Neural progenitor cell (in vitro differentiated cells): ENCODE measurements around the gene RASGRF2. TPM values are rescaled to one million over a fixed set of nuclear protein-coding genes. Genes with fewer than 3 reads are reported as not detected.

Experiments used
- DNase-seq: peaks from one replicate; pipeline ENCODE4 v3.0.0-alpha.2; 2016; ENCODE audit warnings: low spot score
- H2AFZ ChIP-seq: fragments of 200-600 bp; sonication (generic); replicated peaks from 2 replicates; pipeline ENCODE4 v1.6.1; 2016; ENCODE audit warnings: antibody characterized with exemption
- H3F3A ChIP-seq: fragments of 200-600 bp; sonication (generic); 2 replicates; pipeline ENCODE4 v1.6.1; 2016; ENCODE audit warnings: antibody characterized with exemption, low read depth
- H3K27ac ChIP-seq: fragments of 200-600 bp; sonication (generic); 2 replicates; pipeline ENCODE4 v1.5.1; 2016; ENCODE audit warnings: mild to moderate bottlenecking
- H3K27me3 ChIP-seq: fragments of 200-600 bp; sonication (generic); 2 replicates; pipeline ENCODE4 v1.6.1; 2016; ENCODE audit warnings: mild to moderate bottlenecking, moderate library complexity
- H3K36me3 ChIP-seq: fragments of 200-600 bp; sonication (generic); 2 replicates; pipeline ENCODE4 v1.5.1; 2016
- H3K4me1 ChIP-seq: fragments of 200-600 bp; sonication (generic); 2 replicates; pipeline ENCODE4 v1.6.1; 2016; ENCODE audit warnings: mixed run types
- H3K4me2 ChIP-seq: fragments of 200-600 bp; sonication (generic); 2 replicates; pipeline ENCODE4 v1.6.1; 2016
- H3K4me3 ChIP-seq: fragments of 200-600 bp; sonication (generic); 2 replicates; pipeline ENCODE4 v1.5.1; 2016
- H3K79me2 ChIP-seq: fragments of 200-600 bp; sonication (generic); 2 replicates; pipeline ENCODE4 v1.6.1; 2016; ENCODE audit warnings: low read depth
- H3K9ac ChIP-seq: fragments of 200-600 bp; sonication (generic); 2 replicates; pipeline ENCODE4 v1.6.1; 2016
- H3K9me3 ChIP-seq: fragments of 200-600 bp; sonication (generic); 2 replicates; pipeline ENCODE4 v1.5.1; 2016; ENCODE audit warnings: low read depth
- H4K20me1 ChIP-seq: fragments of 200-600 bp; sonication (generic); 2 replicates; pipeline ENCODE4 v1.6.1; 2016; ENCODE audit warnings: low read depth
- H3K27ac Mint-ChIP-seq: 3 replicates; pipeline ENCODE4 v1.8.0; 2021; ENCODE audit warnings: mixed read lengths
- H3K27me3 Mint-ChIP-seq: 2 replicates; pipeline ENCODE4 v1.8.0; 2022; ENCODE audit warnings: low read depth, mild to moderate bottlenecking, inconsistent platforms, moderate library complexity, mixed read lengths; ENCODE audit not compliant: insufficient read depth
- H3K36me3 Mint-ChIP-seq: 3 replicates; pipeline ENCODE4 v1.8.0; 2021; ENCODE audit warnings: mixed read lengths
- H3K4me1 Mint-ChIP-seq: 3 replicates; pipeline ENCODE4 v1.8.0; 2021; ENCODE audit warnings: mixed read lengths
- H3K4me3 Mint-ChIP-seq: 3 replicates; pipeline ENCODE4 v1.8.0; 2021; ENCODE audit warnings: mild to moderate bottlenecking, moderate library complexity, mixed read lengths
- H3K9me3 Mint-ChIP-seq: 3 replicates; pipeline ENCODE4 v1.8.0; 2020; ENCODE audit warnings: mixed read lengths
- CTCF ChIP-seq: fragments of 200-600 bp; sonication (generic); IDR thresholded peaks from 2 replicates; pipeline ENCODE4 v1.5.1; 2017; ENCODE audit warnings: antibody characterized with exemption, mild to moderate bottlenecking
- EZH2 ChIP-seq: fragments of 200-600 bp; sonication (generic); IDR thresholded peaks from 2 replicates; pipeline ENCODE4 v1.6.1; 2017; ENCODE audit warnings: antibody characterized with exemption, mild to moderate bottlenecking, moderate library complexity
- EZH2phosphoT487 ChIP-seq: fragments of 200-600 bp; sonication (generic); IDR thresholded peaks from 2 replicates; pipeline ENCODE4 v1.6.1; 2017; ENCODE audit warnings: antibody characterized with exemption
- total RNA-seq: library from RNA; depleted of rRNA; stranded (reverse); fragments of >200 nt; gene quantifications from 2 replicates; pipeline ENCODE4 v1.2.3, GENCODE V29; 2015; ENCODE audit warnings: low replicate concordance

The RASGRF2 gene
- total RNA-seq, 1 donor from 2014 or later, result 0.15 TPM

- no peaks in the 10 kb centered on the region for H3K27me3 Mint-ChIP-seq
- no peak overlapping the region for H3K27ac ChIP-seq
- no peak overlapping the region for H2AFZ ChIP-seq
- H3K36me3 ChIP-seq, result no peaks in the 10 kb centered on the region
- no peaks in the 10 kb centered on the region for H3K4me1 ChIP-seq
- H3K9ac ChIP-seq, result no peak overlapping the region
- no peaks in the 10 kb centered on the region for H3K36me3 Mint-ChIP-seq
- no peaks in the 10 kb centered on the region for H3K4me1 Mint-ChIP-seq
- no peak overlapping the region for H3K4me3 ChIP-seq
- H3K4me2 ChIP-seq, result no peak overlapping the region
- no peak for DNase-seq
- H4K20me1 ChIP-seq, result no peaks in the 10 kb centered on the region
- no peaks in the 10 kb centered on the region for H3F3A ChIP-seq
- no peak for TF ChIP-seq CTCF
- TF ChIP-seq EZH2phosphoT487, result no peak
- TF ChIP-seq EZH2, result no peak
- no peaks in the 10 kb centered on the region for H3K27me3 ChIP-seq
- H3K27ac Mint-ChIP-seq, result no peak overlapping the region
- no peak overlapping the region for H3K4me3 Mint-ChIP-seq
- H3K9me3 Mint-ChIP-seq, result no peaks in the 10 kb centered on the region
- H3K9me3 ChIP-seq, result no peaks in the 10 kb centered on the region
- no peaks in the 10 kb centered on the region for H3K79me2 ChIP-seq
These were observed 266.1 kb downstream of the RASGRF2 start for GRCh38 chr5:81226286-81226685.

DNA sequence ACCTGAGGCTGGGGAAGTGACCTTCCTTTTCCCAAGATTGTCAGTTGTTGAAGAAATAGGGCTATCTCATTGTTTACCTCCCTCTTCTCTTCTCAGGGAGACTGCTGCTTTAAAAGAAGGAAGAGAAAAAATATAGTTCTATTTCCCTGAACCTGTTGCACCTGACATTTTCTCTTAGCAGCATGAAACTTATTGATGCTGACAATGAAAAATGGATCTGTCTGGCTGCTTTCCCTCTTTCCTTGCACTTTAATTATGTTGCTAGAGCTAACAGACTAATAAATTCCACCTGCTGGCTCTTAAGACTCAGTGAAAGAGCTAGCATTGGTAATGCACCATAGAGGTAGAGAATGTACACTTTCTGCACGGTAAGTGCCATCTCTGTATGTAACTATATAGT lies 266.8 kb downstream of the RASGRF2 start:
- no peaks in the 10 kb centered on the region for H3K36me3 ChIP-seq
- Mint-ChIP-seq H3K9me3 (no peaks in the 10 kb centered on the region), H3K36me3 (no peaks in the 10 kb centered on the region), H3K27ac (no peak overlapping the region), H3K27me3 (no peaks in the 10 kb centered on the region), H3K4me3 (no peak overlapping the region), H3K4me1 (no peaks in the 10 kb centered on the region)
- H3K4me2 ChIP-seq, result no peak overlapping the region
- H3K79me2 ChIP-seq, result no peaks in the 10 kb centered on the region
- H3F3A ChIP-seq, result no peaks in the 10 kb centered on the region
- H3K27ac ChIP-seq, result no peak overlapping the region
- H3K4me1 ChIP-seq, result no peaks in the 10 kb centered on the region
- DNase-seq, result no peak
- H3K9ac ChIP-seq, result no peak overlapping the region
- no peak overlapping the region for H3K4me3 ChIP-seq
- no peaks in the 10 kb centered on the region for H3K27me3 ChIP-seq
- no peaks in the 10 kb centered on the region for H3K9me3 ChIP-seq
- TF ChIP-seq EZH2phosphoT487 (no peak), CTCF (no peak), EZH2 (no peak)
- H4K20me1 ChIP-seq, result no peaks in the 10 kb centered on the region
- no peak overlapping the region for H2AFZ ChIP-seq

- DNase-seq, result no peak
- H3K4me3 Mint-ChIP-seq, result no peak overlapping the region
- H3K4me3 ChIP-seq, result no peak overlapping the region
- H3K79me2 ChIP-seq, result no peaks in the 10 kb centered on the region
- no peak for TF ChIP-seq EZH2phosphoT487
- TF ChIP-seq CTCF, result no peak
- TF ChIP-seq EZH2, result no peak
- H3K4me1 ChIP-seq, result peaks cover 4% of the 10 kb centered on the region
- H3K27me3 Mint-ChIP-seq, result no peaks in the 10 kb centered on the region
- no peaks in the 10 kb centered on the region for H3K9me3 ChIP-seq
- no peaks in the 10 kb centered on the region for H3K27me3 ChIP-seq
- H3K4me1 Mint-ChIP-seq, result peaks cover 3% of the 10 kb centered on the region
- H3K27ac ChIP-seq, result no peak overlapping the region
- H3K36me3 ChIP-seq, result no peaks in the 10 kb centered on the region
- no peaks in the 10 kb centered on the region for H3K9me3 Mint-ChIP-seq
- no peak overlapping the region for H3K9ac ChIP-seq
- H3K36me3 Mint-ChIP-seq, result no peaks in the 10 kb centered on the region
- no peak overlapping the region for H3K27ac Mint-ChIP-seq
- H3K4me2 ChIP-seq, result no peak overlapping the region
- H4K20me1 ChIP-seq, result peaks cover 9% of the 10 kb centered on the region
- H2AFZ ChIP-seq, result no peak overlapping the region
- peaks cover 4% of the 10 kb centered on the region for H3F3A ChIP-seq
These were observed 267.9 kb downstream of the RASGRF2 start for GRCh38 chr5:81228084-81228483.
